ENCODE data around the gene HCLS1.

- TF ChIP-seq CTCF (IDR thresholded peaks at IDR 0.05) (no peak), POLR2A (IDR thresholded peaks at IDR 0.05) (no peak), POLR2AphosphoS5 (IDR thresholded peaks at IDR 0.05; ENCODE audit: insufficient read depth in 1 of 2, low read depth in 1 of 2) (no peak)
Measured at GRCh38 chr3:121665488-121665887, 4.8 kb upstream of the HCLS1 start.
